ENCODE data around the gene C20orf141.

Gene C20orf141

GRCh38 chr20:2859330-2860121 is 44.7 kb downstream of the C20orf141 start:
- no peak for DNase-seq

GRCh38 chr20:2864626-2865025 is 49.8 kb downstream of the C20orf141 start:
- DNase-seq = no peak

GRCh38 chr20:2865101-2865500 is 50.3 kb downstream of the C20orf141 start:
- DNase-seq = no peak
